Measurements from ENCODE around the gene NPHP4.

NPHP4 gene

GRCh38 chr1:5967351-5968160 lies 24.7 kb downstream of the NPHP4 start:
- peaks cover 7% of the 10 kb centered on the region for H3K36me3 ChIP-seq (ENCODE audit: control insufficient read depth, insufficient read depth, low read length)
- no peak overlapping the region for H3K9ac ChIP-seq (ENCODE audit: low read length)
- no peaks in the 10 kb centered on the region for H3K4me1 ChIP-seq (ENCODE audit: control insufficient read depth, insufficient read depth, low read length)
- H3K27ac ChIP-seq (ENCODE audit: low read depth, low read length) = no peak overlapping the region
- no peak overlapping the region for H3K4me3 ChIP-seq (ENCODE audit: low read length)
- H3K27me3 ChIP-seq (ENCODE audit: control insufficient read depth, insufficient read depth, low read length) = no peaks in the 10 kb centered on the region

- no peaks in the 10 kb centered on the region for H3K4me1 ChIP-seq (ENCODE audit: control insufficient read depth, insufficient read depth, low read length)
- peaks cover 9% of the 10 kb centered on the region for H3K36me3 ChIP-seq (ENCODE audit: control insufficient read depth, insufficient read depth, low read length)
- H3K27me3 ChIP-seq (ENCODE audit: control insufficient read depth, insufficient read depth, low read length) = no peaks in the 10 kb centered on the region
- no peak overlapping the region for H3K4me3 ChIP-seq (ENCODE audit: low read length)
- H3K27ac ChIP-seq (ENCODE audit: low read depth, low read length) = no peak overlapping the region
- H3K9ac ChIP-seq (ENCODE audit: low read length) = no peak overlapping the region
Observed at GRCh38 chr1:5966543-5967205, 25.6 kb downstream of the NPHP4 start.

- Histone ChIP-seq H3K36me3 (ENCODE audit: control insufficient read depth, insufficient read depth, low read length) (peaks cover 11% of the 10 kb centered on the region), H3K27me3 (ENCODE audit: control insufficient read depth, insufficient read depth, low read length) (no peaks in the 10 kb centered on the region), H3K27ac (ENCODE audit: low read depth, low read length) (no peak overlapping the region), H3K9ac (ENCODE audit: low read length) (no peak overlapping the region), H3K4me3 (ENCODE audit: low read length) (no peak overlapping the region), H3K4me1 (ENCODE audit: control insufficient read depth, insufficient read depth, low read length) (no peaks in the 10 kb centered on the region)
Observed at GRCh38 chr1:5965586-5966131, 26.6 kb downstream of the NPHP4 start.

GRCh38 chr1:5962265-5963105 lies 29.7 kb downstream of the NPHP4 start:
- H3K27ac ChIP-seq (ENCODE audit: low read depth, low read length) = no peak overlapping the region
- H3K27me3 ChIP-seq (ENCODE audit: control insufficient read depth, insufficient read depth, low read length) = no peaks in the 10 kb centered on the region
- H3K36me3 ChIP-seq (ENCODE audit: control insufficient read depth, insufficient read depth, low read length) = peaks cover 7% of the 10 kb centered on the region
- no peaks in the 10 kb centered on the region for H3K4me1 ChIP-seq (ENCODE audit: control insufficient read depth, insufficient read depth, low read length)
- no peak overlapping the region for H3K9ac ChIP-seq (ENCODE audit: low read length)
- H3K4me3 ChIP-seq (ENCODE audit: low read length) = no peak overlapping the region

GRCh38 chr1:5961601-5962000 lies 30.6 kb downstream of the NPHP4 start:
- Histone ChIP-seq H3K27ac (ENCODE audit: low read depth, low read length) (no peak overlapping the region), H3K4me3 (ENCODE audit: low read length) (no peak overlapping the region), H3K9ac (ENCODE audit: low read length) (no peak overlapping the region), H3K36me3 (ENCODE audit: control insufficient read depth, insufficient read depth, low read length) (peaks cover 6% of the 10 kb centered on the region), H3K4me1 (ENCODE audit: control insufficient read depth, insufficient read depth, low read length) (no peaks in the 10 kb centered on the region), H3K27me3 (ENCODE audit: control insufficient read depth, insufficient read depth, low read length) (no peaks in the 10 kb centered on the region)

GRCh38 chr1:5960336-5960735 lies 31.9 kb downstream of the NPHP4 start:
- Histone ChIP-seq H3K4me3 (ENCODE audit: low read length) (no peak overlapping the region), H3K36me3 (ENCODE audit: control insufficient read depth, insufficient read depth, low read length) (peaks cover 6% of the 10 kb centered on the region), H3K27me3 (ENCODE audit: control insufficient read depth, insufficient read depth, low read length) (no peaks in the 10 kb centered on the region), H3K9ac (ENCODE audit: low read length) (no peak overlapping the region), H3K4me1 (ENCODE audit: control insufficient read depth, insufficient read depth, low read length) (no peaks in the 10 kb centered on the region), H3K27ac (ENCODE audit: low read depth, low read length) (no peak overlapping the region)

- H3K9ac ChIP-seq (ENCODE audit: low read length) = no peak overlapping the region
- H3K36me3 ChIP-seq (ENCODE audit: control insufficient read depth, insufficient read depth, low read length) = peaks cover 6% of the 10 kb centered on the region
- H3K4me1 ChIP-seq (ENCODE audit: control insufficient read depth, insufficient read depth, low read length) = no peaks in the 10 kb centered on the region
- no peak overlapping the region for H3K27ac ChIP-seq (ENCODE audit: low read depth, low read length)
- no peaks in the 10 kb centered on the region for H3K27me3 ChIP-seq (ENCODE audit: control insufficient read depth, insufficient read depth, low read length)
- no peak overlapping the region for H3K4me3 ChIP-seq (ENCODE audit: low read length)
Observed at GRCh38 chr1:5959667-5960230, 32.5 kb downstream of the NPHP4 start.

GRCh38 chr1:5959087-5959486 lies 33.1 kb downstream of the NPHP4 start:
- Histone ChIP-seq H3K9ac (ENCODE audit: low read length) (no peak overlapping the region), H3K4me3 (ENCODE audit: low read length) (no peak overlapping the region), H3K27ac (ENCODE audit: low read depth, low read length) (no peak overlapping the region), H3K4me1 (ENCODE audit: control insufficient read depth, insufficient read depth, low read length) (no peaks in the 10 kb centered on the region), H3K36me3 (ENCODE audit: control insufficient read depth, insufficient read depth, low read length) (peaks cover 6% of the 10 kb centered on the region), H3K27me3 (ENCODE audit: control insufficient read depth, insufficient read depth, low read length) (no peaks in the 10 kb centered on the region)

GRCh38 chr1:5956022-5956830 lies 36.0 kb downstream of the NPHP4 start:
- Histone ChIP-seq H3K27ac (ENCODE audit: low read depth, low read length) (no peak overlapping the region), H3K27me3 (ENCODE audit: control insufficient read depth, insufficient read depth, low read length) (no peaks in the 10 kb centered on the region), H3K4me1 (ENCODE audit: control insufficient read depth, insufficient read depth, low read length) (no peaks in the 10 kb centered on the region), H3K4me3 (ENCODE audit: low read length) (no peak overlapping the region), H3K9ac (ENCODE audit: low read length) (no peak overlapping the region), H3K36me3 (ENCODE audit: control insufficient read depth, insufficient read depth, low read length) (peaks cover 3% of the 10 kb centered on the region)

- H3K27me3 ChIP-seq (ENCODE audit: control insufficient read depth, insufficient read depth, low read length) = no peaks in the 10 kb centered on the region
- no peaks in the 10 kb centered on the region for H3K4me1 ChIP-seq (ENCODE audit: control insufficient read depth, insufficient read depth, low read length)
- no peak overlapping the region for H3K9ac ChIP-seq (ENCODE audit: low read length)
- H3K27ac ChIP-seq (ENCODE audit: low read depth, low read length) = no peak overlapping the region
- H3K36me3 ChIP-seq (ENCODE audit: control insufficient read depth, insufficient read depth, low read length) = peaks cover 3% of the 10 kb centered on the region
- no peak overlapping the region for H3K4me3 ChIP-seq (ENCODE audit: low read length)
Observed at GRCh38 chr1:5955479-5955977, 36.7 kb downstream of the NPHP4 start.

GRCh38 chr1:5954964-5955363 lies 37.3 kb downstream of the NPHP4 start:
- Histone ChIP-seq H3K27me3 (ENCODE audit: control insufficient read depth, insufficient read depth, low read length) (no peaks in the 10 kb centered on the region), H3K27ac (ENCODE audit: low read depth, low read length) (no peak overlapping the region), H3K36me3 (ENCODE audit: control insufficient read depth, insufficient read depth, low read length) (peaks cover under 1% of the 10 kb centered on the region), H3K4me1 (ENCODE audit: control insufficient read depth, insufficient read depth, low read length) (no peaks in the 10 kb centered on the region), H3K9ac (ENCODE audit: low read length) (no peak overlapping the region), H3K4me3 (ENCODE audit: low read length) (no peak overlapping the region)

Measured in rectal smooth muscle tissue (tissue), 1 donor.